Activated naive CD4-positive, alpha-beta T cell treated with Interleukin-2 at 50 U/mL for 16 hours (primary cell): ENCODE results near the gene FOXE3.

Source experiments
- DNase-seq: peaks from one replicate; pipeline ENCODE4 v3.0.0-alpha.2; 2020

The FOXE3 gene

DNA sequence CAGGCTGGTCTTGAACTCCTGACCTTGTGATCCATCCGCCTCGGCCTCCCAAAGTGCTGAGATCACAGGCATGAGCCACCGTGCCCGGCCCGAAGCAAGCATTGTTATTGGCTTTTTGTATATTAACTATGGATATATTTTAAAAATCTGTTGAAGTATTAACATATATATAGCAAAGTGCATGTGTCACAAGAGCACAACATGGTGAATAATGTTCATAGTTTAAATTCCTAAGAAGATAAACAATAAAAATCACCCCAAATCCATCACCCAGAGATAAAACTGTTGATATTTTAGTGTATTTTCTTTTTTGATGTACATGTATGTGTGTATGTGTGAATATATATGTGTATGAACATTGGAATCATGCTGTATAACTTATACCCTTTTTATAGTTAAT, 9.1 kb upstream of the FOXE3 start:
- no peak for DNase-seq

DNA sequence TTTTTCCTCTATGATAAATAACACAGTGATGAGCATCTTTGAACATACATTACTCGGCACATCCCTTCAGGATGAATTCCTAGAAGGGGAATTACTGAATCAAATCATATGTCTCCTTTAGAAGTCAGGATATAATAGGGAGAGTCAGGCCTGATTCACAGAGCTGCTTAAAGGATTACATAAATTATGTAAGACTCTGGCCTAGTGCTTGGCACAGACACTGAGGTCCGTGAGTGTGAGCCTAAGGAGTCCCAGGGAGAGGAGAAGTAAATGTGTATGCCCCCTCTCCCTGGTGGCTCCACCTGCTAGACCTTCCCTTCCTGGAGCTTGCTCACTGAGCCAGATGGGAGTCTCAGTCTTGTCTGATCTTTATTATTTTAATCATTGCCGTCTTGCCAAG, 8.6 kb upstream of the FOXE3 start:
- DNase-seq, result no peak

DNA sequence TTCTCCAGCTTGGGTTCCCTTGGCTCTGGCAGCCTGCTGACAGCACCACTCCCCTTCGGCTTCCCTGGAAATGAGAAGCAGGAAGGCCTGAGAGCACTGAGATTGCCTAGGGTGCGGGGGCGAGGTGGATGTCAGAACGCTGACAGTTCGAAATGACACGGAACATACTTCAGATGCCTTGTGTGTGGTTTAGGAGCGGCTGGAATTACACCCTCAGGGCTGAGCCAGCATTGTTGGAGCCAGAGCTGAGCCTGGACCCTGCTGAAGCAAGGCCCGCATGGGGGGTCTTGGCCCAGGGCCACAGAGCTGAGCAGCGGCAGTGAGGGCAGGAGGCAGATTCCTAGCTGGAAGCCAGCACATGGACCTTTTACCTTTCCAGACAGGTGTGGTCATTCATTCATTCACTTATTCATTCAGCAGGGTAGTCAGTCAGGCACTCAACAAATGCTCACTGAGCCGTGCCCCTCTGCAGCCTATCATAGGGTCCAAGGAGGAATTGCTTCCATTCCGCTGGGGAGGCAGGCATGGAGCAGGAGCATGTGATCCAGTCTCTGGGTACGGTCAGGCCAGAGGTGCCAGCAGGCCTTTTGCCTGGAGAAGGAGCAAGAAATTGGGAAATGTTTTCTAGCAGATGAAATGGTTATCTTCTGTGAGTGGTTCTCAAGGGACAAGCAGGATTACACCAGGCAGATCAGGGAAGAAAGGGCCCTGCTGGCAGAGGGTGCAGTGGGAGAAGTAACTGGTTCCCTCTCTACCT, 6.6 kb upstream of the FOXE3 start:
- no peak for DNase-seq

DNA sequence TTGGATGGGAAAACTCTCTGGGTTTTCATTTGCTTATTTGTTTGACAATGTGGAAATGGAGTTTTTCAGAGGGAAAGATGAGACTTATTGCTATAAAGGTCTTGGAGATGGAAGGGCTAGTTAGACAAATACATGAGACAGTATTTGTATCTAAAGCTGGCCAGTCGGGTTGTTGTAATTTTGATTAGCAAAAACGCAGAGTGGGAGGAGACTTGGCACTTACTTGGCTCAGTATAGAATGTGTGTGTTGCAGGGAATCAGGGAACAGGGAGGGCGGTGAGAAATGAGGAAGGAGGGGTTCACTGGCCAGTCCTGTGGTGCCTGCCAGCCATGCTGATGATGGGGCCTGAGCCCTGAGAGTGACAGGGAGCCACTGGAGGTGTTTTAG, 6.0 kb upstream of the FOXE3 start:
- no peak for DNase-seq

DNA sequence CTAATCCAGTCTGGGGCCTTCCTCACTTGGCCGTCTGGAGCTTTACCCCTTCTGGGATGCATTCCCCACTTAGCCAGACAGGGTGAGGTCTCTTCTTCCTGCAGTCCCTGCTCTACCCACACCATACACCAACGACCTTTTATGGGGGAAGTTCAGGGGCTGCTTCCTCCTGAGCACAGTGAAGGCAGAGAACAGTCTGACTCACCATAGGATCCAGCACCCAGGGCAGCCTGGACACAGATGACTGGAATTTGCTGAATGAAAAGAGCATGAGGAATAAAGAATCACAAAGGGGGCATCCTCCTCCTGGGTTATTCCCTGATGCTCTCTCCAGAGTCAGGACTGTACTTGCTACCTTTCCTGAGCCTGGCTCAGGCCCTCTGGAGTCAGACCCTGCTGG, 4.6 kb upstream of the FOXE3 start:
- DNase-seq, result no peak

DNA sequence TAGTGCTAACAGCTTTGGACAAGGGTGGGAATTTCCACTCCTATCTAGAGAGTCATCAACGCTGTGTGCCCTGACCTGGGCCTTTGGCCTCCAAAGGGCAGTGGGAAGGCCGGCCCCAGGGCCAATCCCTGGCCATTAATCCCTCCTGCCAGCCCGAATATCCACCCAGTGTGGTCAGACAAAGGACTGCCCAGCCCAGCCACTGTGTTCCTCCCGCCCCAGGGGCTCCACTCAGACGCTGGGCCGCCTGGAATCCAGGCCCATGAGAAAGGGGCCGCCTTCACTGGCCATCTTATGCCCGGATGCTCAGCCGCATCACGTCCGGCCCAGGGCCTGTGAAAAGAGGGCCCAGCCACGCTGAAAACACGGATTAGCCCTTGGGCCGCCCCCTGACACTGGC, 3.6 kb upstream of the FOXE3 start:
- DNase-seq, result no peak

DNA sequence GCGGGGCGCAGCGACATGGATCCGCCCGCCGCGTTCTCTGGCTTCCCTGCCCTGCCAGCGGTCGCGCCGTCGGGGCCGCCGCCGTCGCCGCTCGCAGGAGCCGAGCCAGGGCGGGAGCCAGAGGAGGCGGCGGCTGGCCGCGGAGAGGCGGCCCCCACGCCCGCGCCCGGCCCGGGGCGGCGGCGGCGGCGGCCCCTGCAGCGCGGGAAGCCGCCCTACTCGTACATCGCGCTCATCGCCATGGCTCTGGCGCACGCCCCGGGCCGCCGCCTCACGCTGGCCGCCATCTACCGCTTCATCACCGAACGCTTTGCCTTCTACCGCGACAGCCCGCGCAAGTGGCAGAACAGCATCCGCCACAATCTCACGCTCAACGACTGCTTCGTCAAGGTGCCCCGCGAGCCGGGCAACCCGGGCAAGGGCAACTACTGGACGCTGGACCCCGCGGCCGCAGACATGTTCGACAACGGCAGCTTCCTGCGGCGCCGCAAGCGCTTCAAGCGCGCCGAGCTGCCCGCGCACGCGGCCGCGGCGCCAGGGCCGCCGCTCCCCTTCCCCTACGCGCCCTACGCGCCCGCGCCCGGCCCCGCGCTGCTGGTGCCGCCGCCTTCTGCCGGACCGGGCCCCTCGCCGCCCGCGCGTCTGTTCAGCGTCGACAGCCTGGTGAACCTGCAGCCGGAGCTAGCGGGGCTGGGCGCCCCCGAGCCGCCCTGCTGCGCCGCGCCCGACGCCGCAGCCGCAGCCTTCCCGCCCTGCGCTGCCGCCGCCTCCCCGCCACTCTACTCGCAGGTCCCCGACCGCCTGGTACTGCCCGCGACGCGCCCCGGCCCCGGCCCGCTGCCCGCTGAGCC, 459 bp downstream of the FOXE3 start:
- no peak for DNase-seq

DNA sequence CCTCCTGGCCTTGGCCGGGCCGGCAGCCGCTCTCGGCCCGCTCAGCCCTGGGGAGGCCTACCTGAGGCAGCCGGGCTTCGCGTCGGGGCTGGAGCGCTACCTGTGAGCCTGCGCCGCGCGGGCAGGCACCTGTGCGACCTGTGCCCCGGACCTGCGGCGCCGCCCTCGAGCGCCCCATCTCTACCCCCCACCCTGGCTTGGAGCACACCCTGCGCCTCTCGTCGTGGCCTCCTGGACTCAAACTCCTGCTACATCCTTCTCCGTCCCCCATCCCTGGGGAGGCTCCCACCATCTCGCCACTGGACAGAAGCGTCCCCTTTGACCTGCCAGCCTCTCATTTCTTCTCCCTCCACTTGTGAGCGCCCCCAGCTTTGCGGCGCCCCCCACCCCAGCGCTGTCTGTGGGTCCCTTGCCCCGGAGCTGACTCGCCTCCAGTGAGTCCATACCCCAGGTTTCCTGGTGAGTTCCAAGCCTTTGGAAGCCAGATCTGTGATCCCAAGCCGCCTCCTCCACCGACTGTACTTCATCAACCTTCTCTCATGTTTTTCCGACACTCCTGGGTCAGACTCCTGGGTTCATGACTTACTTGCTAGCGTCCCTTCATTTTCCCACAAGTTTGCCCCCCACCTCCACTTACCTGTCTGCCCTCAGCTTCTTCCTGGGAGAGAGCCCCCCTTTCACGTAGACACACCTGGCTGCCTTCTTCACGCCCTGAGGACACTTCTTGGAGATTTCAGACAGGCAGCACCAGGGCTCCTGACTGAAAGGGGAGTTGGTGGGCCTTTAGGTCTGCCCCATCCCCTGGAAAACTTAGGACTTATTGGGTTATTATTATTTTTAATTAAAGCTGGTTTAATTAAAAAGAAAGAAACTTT, 1.3 kb downstream of the FOXE3 start:
- DNase-seq, result no peak

DNA sequence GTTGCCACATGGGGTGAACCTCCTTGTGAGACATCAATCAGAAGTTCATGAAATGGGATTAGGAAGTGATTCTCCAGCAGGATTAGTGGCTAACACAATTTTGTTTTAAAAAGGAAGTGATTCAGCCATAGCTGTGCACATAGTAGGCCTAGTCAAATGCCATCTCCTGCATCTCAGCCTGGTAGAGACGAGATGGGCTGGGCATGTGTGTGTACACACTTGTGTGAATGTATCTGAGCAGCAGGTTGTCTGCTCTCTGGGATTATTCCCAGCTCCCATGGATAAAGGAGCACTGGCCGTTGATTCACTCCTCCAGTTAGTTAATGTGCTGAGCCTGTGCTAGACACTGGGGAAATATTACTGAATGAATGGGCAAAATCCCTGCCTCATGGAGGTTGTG, 2.0 kb downstream of the FOXE3 start:
- no peak for DNase-seq

DNA sequence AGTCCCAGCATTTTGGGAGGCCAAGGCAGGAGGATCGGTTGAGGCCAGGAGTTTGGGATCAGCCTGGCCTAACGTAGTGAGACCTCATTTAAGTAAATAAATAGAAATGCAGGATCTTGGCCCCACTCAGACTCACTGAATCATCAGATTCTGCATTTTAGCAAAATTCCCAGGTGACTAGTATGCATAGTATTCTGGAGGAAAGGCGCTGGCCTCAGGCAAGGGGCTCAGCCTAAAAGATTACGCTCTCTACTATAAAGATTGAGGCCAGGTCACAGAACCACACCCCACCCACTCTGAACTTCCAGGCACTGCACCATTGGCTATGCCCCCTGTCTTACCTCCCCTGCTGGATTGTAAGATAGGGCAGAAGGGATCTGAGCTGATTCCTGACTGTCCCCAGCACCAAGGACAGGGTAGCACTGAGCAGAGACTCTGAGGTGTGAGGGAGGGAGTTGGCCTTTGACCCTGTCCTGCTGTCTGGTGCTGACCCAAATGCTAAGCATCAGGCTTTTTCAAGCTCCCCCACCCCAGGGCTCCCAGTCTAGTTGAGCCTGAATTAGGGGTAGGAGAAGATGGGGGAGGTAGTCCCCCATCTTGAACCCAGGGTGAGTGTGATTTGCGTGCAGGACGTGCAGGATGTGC, 2.7 kb downstream of the FOXE3 start:
- no peak for DNase-seq

DNA sequence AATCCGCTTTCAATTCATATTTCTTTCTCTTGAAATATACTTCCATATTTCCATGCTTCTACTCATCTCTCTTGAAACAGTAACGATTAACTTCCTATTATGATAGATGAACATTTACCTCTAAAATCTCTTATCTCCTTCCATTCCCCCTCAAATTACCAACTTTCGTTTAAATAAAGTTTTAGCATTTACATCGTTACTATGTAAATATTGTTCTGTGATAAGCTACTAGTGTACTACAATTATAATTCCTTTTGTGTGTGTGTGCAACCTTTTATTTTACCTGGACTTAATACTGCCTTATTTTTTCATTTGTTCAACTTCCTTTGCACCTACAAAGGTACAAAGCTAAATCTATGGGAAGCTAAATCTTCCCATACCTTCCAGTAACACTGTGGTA, 4.5 kb downstream of the FOXE3 start:
- DNase-seq, result no peak

DNA sequence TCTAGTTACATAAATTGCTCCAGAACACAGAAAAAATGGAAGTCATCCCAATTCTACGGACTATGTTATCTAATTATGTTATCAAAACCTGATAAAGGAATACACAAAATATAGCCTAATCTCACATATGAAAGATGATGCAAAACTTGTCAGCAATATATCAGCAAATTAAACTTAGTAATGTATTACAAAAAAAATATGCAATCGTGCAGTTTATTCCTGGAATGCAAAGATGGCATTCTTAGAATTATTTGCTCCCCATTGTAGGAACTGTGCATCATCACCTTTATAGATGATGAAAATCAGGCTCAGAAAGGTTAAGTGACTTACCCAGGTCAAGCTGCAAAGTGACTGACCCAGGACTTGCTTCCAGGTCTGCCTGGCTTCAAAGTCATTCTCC, 7.8 kb downstream of the FOXE3 start:
- no peak for DNase-seq

DNA sequence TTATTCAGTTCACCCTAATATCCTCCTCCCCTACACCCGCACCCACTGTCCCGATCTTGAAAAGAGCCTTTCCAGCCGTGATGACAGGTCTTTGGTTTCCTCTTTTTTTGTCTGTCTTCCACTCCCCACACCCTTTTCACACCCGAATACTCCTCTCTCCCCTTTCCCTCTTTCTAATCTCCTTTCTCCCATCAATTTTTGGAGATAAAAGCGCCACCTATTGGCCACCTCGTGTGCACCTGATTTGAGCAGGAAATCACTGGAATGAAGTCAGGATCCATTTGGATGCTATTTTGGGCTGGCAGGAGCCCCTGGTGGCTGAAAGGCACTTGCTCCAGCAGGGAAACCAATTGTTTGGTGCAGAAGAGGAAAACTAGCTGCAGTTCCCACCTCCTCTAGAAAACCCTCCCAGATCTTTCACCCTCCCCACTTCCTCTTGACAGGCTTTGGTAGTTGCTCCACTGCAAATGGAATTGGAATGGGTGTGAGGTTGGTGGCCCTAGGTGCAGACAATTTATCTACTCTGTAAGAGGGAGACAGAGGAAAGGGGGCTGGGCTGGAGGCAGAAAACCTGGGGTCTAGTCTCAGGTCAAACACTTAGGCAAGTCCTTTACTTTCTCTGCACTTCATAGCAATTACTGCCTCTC, 8.4 kb downstream of the FOXE3 start:
- DNase-seq, result no peak

DNA sequence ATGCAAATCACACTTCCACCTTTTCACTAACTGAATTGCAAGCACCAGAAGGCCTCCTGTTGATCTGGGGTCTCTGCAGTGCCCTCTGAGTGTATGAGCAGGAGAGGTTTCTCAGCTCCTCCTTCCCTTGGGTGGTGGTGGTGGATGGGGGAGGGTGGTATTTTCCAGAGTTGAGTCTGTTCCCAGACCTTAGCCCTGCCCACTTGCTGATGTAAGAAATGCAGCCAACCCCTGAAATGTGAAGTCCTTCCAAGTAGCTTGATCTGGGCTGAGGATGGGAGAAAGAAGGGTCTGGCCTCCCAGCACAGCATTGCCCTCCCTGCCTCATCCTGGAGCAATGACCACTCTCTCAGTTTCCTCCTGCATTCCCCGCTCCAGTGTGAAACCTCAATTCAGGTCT, 15.4 kb downstream of the FOXE3 start:
- DNase-seq, result no peak

DNA sequence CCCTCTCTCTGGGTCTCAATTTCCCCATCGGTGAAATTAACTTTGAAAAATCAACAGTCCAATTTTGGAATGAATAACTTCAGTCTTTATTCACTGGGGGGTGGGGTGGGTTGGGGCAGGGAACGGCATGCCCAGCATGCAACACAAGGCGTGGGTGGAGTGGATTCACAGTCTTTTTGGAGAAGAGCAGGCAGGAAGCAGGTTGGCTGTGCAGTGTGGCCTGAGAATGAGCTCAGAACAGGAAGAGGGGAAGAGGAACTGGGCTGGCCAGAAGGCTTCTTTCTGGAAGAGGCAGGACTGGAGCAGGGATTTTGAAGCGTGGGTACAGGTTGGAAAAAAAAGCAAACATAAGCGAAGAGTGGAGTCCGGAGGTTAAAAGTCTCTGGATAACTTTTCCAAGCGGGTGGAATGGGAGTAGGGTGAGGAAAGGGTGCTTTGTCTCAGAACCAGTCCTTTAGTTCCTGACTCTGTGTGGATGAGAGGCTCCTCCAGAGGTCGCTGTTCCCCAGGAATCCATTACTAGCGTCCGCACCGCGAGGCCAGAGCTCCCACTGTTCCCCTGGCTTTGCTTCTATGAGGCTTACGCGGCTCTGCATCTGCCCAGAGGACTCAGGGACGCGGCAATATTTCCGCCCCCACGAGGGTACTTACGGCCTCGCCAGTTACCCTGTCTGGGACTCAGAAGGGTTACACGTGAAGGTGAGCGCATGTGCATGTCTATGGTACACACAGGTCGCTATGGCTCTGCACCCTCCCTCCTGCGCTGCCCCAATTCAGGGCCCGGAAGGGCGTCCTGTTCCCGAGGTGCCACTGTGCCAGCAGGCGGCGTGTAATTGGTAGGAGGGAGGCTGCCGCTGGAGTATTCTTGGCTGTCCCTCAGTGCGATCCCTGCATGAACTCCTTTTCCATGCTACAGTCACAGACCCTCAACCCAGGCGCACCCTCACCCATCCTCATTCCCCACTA, 16.3 kb downstream of the FOXE3 start:
- peak; percentile 62 for DNase-seq

DNA sequence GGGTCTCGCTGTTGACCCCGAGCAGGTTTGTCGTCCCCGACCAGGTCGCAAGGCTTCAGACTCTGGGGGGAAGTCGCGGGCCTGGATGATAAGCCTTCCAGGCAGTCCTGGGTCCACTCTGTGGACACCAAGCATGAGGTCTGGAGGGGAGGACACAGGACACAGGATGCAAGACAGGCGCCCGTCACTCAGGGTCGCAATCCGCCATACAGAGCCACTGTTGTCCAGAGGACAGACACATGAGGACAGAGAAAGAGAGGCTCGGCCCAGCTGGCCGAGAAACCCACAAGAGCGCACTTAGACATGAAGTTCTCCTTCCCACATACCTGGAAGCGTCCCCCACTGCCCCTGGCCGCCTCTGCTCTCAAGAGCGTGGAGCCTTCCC, 16.9 kb downstream of the FOXE3 start:
- DNase-seq, result no peak

DNA sequence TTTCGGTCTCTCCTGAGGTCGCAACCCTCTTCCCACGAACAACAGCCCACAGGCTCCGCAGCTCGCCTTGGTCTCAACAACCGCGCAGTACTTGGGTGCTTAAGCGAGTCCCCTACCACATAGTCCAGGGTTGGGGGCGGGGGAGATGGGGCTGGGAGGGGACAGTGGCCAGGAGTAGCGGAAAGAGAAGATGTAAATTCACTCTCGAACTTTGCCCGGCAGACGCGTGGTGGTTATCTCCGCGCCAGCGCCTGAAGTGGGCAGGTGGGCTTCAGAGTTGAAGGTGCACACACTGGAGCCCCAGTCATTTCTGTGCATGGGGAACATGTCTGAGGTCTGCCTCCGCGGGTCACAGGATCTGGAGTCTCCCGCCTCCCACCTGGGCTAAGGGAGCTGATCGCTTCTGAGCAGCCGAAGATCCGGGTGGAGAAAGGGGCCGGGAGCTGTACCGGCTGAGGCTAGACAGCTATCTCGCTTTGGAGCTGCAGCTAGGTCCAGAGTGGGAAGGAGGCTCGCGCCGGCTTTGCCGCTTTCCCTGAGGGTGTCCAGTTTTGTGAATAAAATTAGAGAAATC, 17.5 kb downstream of the FOXE3 start:
- DNase-seq, result no peak

DNA sequence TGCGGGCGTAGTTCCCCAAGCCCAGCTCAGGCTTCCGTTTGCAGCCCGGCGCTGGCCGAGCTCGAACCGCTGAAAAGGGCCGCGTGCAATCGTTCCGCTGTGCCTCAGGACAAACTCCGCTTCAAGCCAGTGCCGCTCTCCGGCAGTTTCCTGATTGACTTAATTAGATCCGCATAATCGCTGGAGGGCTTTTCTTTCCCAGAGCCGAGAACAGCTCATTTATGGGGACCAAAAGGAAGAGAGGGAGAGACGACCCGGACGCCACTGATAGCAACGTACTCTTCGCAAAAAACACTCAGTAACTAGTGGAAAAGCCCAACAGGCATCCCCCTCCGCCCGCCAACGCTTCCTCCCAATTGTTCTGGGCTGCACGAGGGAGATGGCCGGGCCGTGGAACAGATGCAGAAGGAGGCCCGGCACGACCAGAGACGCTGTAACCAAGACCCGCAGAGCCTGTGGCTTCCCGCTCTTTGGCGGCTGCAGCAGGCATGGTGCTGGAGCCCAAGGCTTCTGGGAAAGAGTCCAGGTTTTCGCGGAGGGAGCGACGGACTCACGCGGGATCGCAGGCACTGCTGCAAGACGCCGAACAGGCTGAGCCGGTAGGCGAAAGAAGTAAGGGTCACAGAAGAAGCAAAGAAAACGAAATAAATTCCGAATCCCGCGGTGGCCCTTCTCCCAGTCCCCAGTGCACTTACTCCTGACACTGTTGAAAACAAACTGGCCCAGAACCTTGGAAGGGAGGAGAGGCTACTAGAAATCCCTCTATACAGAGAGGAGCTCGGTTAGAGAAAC, 18.2 kb downstream of the FOXE3 start:
- no peak for DNase-seq

DNA sequence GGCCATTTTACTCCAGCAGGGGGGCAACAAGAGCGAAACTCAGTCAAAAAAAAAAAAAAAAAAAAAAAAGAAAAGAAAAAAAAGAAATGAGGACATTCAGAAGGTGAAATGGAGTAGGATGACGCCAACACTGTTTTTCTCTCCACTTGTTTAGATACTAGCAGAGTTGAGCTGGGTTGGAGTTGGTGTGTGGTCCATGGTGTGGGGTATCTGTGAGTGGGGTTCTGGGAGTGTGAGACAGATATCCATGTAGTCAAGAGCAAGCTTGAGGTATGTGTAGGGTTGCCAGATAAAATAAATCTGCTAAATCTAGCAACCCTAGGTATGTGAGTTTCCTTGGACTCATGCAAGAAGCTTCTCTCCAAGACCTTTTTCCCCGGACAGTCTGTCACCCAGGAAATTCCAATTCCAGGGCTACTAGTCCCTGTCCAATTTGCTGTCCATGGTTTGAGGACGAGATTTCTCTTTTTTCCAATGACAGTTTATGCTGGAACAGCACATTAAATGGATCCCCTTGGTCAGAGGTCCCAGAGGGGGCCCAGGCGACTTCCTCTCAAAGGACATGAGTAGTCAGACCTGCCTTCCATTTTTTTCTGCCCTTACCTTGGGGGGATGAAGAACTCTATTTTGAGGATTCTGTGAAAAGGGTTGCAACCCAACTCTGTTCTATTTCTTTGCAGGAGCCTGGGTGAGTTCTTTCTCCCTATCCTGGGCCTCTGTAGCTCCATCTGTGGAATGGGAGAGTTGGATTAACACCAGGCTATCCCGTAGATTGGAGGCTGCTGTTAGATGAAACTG, 19.6 kb downstream of the FOXE3 start:
- no peak for DNase-seq
